Esophagus muscularis mucosa (tissue), 3 donors: ENCODE measurements around the gene SMIM12.

Experiments
- POLR2A ChIP-seq: fragments of 450-650 bp; IDR thresholded peaks from one replicate; pipeline ENCODE4 v1.6.1; 2017; ENCODE audit warnings: antibody characterized with exemption, moderate library complexity, mild to moderate bottlenecking, low read depth
- TF ChIP-seq, protein P1 (sequence below), 3 experiments: fragments of 200-600 bp in 2 of 3; fragments of 450-650 bp in 1 of 3; sonication (generic) in 2 of 3; IDR thresholded peaks; one replicate each; pipeline ENCODE4 v1.5.1; 2017 to 2019; ENCODE audit warnings: antibody characterized with exemption in 3 of 3, mild to moderate bottlenecking in 2 of 3, moderate library complexity in 1 of 3

DNA sequence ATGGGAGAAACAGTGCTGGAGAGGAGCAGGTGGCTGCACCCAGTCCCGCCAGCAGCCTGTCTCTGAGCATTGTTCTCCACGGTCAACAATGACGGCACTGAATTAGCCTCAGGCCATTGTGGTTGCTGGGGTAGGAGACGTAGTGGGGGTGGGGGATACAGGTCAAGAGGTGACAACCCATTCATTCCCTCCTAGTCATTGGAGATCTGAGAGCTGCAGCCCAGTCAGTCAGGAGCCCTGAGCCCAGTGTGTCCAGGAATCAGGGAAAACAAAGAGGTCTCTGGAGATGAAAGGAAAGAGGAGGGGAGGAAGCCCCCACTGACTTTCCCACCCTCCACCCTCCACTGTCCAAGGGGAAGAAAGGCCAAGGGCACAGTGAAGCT, 15.3 kb downstream of the SMIM12 start:
- TF ChIP-seq, protein P1, sequence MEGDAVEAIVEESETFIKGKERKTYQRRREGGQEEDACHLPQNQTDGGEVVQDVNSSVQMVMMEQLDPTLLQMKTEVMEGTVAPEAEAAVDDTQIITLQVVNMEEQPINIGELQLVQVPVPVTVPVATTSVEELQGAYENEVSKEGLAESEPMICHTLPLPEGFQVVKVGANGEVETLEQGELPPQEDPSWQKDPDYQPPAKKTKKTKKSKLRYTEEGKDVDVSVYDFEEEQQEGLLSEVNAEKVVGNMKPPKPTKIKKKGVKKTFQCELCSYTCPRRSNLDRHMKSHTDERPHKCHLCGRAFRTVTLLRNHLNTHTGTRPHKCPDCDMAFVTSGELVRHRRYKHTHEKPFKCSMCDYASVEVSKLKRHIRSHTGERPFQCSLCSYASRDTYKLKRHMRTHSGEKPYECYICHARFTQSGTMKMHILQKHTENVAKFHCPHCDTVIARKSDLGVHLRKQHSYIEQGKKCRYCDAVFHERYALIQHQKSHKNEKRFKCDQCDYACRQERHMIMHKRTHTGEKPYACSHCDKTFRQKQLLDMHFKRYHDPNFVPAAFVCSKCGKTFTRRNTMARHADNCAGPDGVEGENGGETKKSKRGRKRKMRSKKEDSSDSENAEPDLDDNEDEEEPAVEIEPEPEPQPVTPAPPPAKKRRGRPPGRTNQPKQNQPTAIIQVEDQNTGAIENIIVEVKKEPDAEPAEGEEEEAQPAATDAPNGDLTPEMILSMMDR (IDR thresholded peaks at IDR 0.05) = no peak
- no peak for TF ChIP-seq POLR2A
